Esophagus muscularis mucosa (tissue), 4 donors: ENCODE results near the gene MMP23B. TPM values are rescaled to one million over a fixed set of nuclear protein-coding genes. Genes with fewer than 3 reads are reported as not detected.
"Not testable (repeated sequence)": the region's sequence is repeated elsewhere in the genome, so short reads cannot be mapped to it uniquely, and the experiment has no call there.

Experiments
- DNase-seq: peaks from one replicate; pipeline ENCODE4 v3.0.0-alpha.2; 2017; ENCODE audit errors: extremely low spot score
- H3K27ac ChIP-seq, 4 donors: fragments of 200-600 bp; sonication (generic); replicated peaks in 1 of 4; 1 replicate in 3 of 4; 2 replicates in 1 of 4; pipeline ENCODE4 v1.5.1; 2016 to 2019; ENCODE audit warnings: mild to moderate bottlenecking in 1 of 4
- H3K27me3 ChIP-seq, 4 donors: fragments of 200-600 bp; sonication (generic); one replicate each; pipeline versions ENCODE4 v1.5.1 to v1.6.0; 2016 to 2019
- H3K36me3 ChIP-seq, 4 donors: fragments of 200-600 bp; sonication (generic); one replicate each; pipeline ENCODE4 v1.5.1; 2016 to 2019
- H3K4me1 ChIP-seq, 4 donors: fragments of 200-600 bp; sonication (generic); one replicate each; pipeline ENCODE4 v1.5.1; 2016 to 2019
- H3K4me3 ChIP-seq, 4 donors: fragments of 200-600 bp; sonication (generic); 1 replicate in 2 of 4; 2 replicates in 2 of 4; pipeline ENCODE4 v1.5.1; 2016 to 2019; ENCODE audit warnings: mild to moderate bottlenecking in 4 of 4, moderate library complexity in 1 of 4
- H3K9me3 ChIP-seq, 4 donors: fragments of 200-600 bp; sonication (generic); 1 replicate in 3 of 4; 2 replicates in 1 of 4; pipeline ENCODE4 v1.5.1; 2016 to 2019
- EP300 ChIP-seq: sonication (generic); formaldehyde crosslinking; IDR thresholded peaks from one replicate; pipeline ENCODE4 v1.6.1; 2017; ENCODE audit warnings: antibody characterized with exemption
- POLR2A ChIP-seq: fragments of 450-650 bp; IDR thresholded peaks from one replicate; pipeline ENCODE4 v1.6.1; 2017; ENCODE audit warnings: antibody characterized with exemption, moderate library complexity, mild to moderate bottlenecking, low read depth
- POLR2AphosphoS5 ChIP-seq, 2 donors: sonication (generic); formaldehyde crosslinking; IDR thresholded peaks; one replicate each; pipeline ENCODE4 v1.6.1; 2017; ENCODE audit warnings: antibody characterized with exemption in 2 of 2
- WGBS: methylation state at CpG from one replicate; pipeline ENCODE4 v1.1.5; 2018; 5-methylcytosine and 5-hydroxymethylcytosine counted together
- intact Hi-C: fragments of 100-400 bp; cut with DNase I; formaldehyde crosslinking; loops from one replicate; pipeline ENCODE4 v1.15.1; 2023
- total RNA-seq, 4 donors: library from RNA; depleted of rRNA; stranded (reverse); fragments of >200 nt; gene quantifications; one replicate each; pipeline versions ENCODE4 v1.1.0 to v1.2.1, GENCODE V29; 2016
- TF ChIP-seq, protein P1 (sequence below), 3 experiments: fragments of 200-600 bp in 2 of 3; fragments of 450-650 bp in 1 of 3; sonication (generic) in 2 of 3; IDR thresholded peaks; one replicate each; pipeline ENCODE4 v1.5.1; 2017 to 2019; ENCODE audit warnings: antibody characterized with exemption in 3 of 3, mild to moderate bottlenecking in 2 of 3, moderate library complexity in 1 of 3

MMP23B gene
- total RNA-seq, 4 donors from 2014 or later: 3.2 to 19.5 (median 14.0) TPM

DNA sequence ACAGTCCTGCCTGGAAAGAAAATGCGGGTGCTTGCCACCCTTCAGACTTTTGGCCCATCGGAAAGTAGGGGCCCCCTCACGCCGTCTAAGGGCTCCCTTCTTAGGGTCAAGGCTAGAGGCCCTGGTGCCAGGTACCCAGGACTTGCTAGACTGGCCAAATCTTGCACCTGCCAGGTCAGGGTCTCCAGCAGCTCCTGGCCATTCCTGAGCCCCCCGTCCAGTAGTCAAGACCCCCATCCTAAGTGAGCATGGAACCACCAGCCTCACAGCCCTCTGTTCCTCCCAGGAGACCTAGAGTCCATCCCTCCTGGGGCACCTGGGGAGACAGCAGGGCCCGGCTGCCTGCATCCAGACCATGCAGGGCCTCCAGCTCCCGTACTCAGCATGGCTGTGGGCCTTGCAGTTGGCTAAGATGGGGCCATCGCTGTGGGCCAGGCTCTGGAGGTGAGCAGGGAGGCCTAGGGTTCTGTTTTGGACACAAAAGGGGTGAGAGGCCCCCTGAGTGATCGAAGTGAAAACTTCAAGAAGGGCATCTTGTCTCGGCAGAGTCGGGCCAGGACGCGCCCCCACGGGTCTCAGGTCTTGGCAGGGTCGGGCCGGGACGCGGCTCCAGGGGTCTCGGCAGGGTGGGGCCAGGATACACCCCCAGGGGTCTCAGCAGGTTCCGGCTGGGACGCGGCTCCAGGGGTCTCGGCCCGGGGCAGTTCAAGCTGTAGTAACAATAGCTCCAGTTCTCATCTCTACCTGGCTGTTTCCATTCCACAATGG is 38.0 kb upstream of the MMP23B start:
- no peaks in the 10 kb centered on the region for H3K9me3 ChIP-seq
- H3K4me1 ChIP-seq: peaks cover 9 to 20% (median 11%) of the 10 kb centered on the region in 4 donors
- 82% methylated on average over 13 of the region's 24 CpGs for WGBS
- no peak overlapping the region for H3K27ac ChIP-seq
- peaks cover 0 to 44% (median 8%) of the 10 kb centered on the region in 4 donors for H3K27me3 ChIP-seq
- DNase-seq: no peak
- H3K36me3 ChIP-seq: no peaks in the 10 kb centered on the region
- no peak overlapping the region for H3K4me3 ChIP-seq
- TF ChIP-seq POLR2A (no peak), POLR2AphosphoS5 (IDR thresholded peaks at IDR 0.05) (no peak), EP300 (no peak)
- TF ChIP-seq, protein P1, sequence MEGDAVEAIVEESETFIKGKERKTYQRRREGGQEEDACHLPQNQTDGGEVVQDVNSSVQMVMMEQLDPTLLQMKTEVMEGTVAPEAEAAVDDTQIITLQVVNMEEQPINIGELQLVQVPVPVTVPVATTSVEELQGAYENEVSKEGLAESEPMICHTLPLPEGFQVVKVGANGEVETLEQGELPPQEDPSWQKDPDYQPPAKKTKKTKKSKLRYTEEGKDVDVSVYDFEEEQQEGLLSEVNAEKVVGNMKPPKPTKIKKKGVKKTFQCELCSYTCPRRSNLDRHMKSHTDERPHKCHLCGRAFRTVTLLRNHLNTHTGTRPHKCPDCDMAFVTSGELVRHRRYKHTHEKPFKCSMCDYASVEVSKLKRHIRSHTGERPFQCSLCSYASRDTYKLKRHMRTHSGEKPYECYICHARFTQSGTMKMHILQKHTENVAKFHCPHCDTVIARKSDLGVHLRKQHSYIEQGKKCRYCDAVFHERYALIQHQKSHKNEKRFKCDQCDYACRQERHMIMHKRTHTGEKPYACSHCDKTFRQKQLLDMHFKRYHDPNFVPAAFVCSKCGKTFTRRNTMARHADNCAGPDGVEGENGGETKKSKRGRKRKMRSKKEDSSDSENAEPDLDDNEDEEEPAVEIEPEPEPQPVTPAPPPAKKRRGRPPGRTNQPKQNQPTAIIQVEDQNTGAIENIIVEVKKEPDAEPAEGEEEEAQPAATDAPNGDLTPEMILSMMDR (IDR thresholded peaks at IDR 0.05): no peak
- intact Hi-C loops: no loop called here

DNA sequence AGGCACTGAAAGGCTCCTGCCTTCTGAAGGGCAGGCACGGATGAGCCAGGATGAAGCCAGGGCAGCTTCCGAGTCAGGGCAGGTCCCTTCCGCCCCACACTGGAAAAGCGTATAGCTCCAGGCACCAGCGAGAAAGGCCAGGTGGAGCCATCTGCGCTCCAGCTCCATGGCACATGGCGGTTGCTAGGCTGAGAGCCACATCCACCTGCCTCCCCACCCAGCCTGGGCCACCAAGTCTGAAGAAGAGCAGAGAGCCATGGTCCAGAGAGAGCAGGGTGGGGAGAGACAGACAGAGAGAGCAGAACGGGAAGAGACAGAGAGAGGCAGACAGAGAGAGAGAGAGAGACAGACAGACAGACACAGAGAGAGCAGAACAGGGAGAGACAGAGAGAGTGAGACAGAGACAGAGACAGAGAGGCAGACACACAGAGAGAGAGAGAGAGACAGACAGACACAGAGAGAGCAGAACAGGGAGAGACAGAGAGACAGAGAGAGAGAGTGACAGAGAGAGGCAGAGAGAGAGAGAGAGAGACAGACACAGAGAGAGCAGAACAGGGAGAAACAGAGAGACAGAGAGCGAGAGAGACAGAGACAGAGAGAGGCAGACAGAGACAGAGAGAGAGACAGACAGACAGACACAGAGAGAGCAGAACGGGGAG is 37.2 kb upstream of the MMP23B start:
- Histone ChIP-seq H3K36me3 (no peaks in the 10 kb centered on the region), H3K27me3 (peaks cover 0 to 45% (median 10%) of the 10 kb centered on the region in 4 donors), H3K9me3 (no peaks in the 10 kb centered on the region), H3K4me1 (peaks cover 14 to 26% (median 16%) of the 10 kb centered on the region in 4 donors), H3K4me3 (no peak overlapping the region), H3K27ac (no peak overlapping the region)
- no peak for DNase-seq
- intact Hi-C loops: no loop called here
- 62% methylated on average over 10 of the region's 10 CpGs for WGBS
- no peak for TF ChIP-seq EP300

DNA sequence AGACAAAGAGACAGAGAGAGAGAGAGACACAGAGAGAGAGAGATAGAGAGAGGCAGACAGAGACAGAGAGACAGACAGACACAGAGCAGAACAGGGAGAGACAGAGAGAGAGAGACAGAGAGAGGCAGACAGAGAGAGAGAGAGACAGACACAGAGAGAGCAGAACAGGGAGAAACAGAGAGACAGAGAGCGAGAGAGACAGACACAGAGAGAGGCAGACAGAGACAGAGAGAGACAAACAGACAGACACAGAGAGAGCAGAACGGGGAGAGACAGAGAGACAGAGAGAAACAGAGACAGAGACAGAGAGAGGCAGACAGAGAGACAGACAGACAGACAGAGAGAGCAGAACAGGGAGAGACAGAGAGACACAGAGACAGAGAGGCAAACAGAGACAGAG is 36.6 kb upstream of the MMP23B start:
- WGBS: 79% methylated on average over 2 of the region's 2 CpGs
- H3K4me1 ChIP-seq: peaks cover 17 to 30% (median 19%) of the 10 kb centered on the region in 4 donors
- peaks cover 0 to 43% (median 12%) of the 10 kb centered on the region in 4 donors for H3K27me3 ChIP-seq
- H3K36me3 ChIP-seq, DNase-seq, H3K27ac ChIP-seq, intact Hi-C loops, H3K9me3 ChIP-seq, H3K4me3 ChIP-seq: not testable (repeated sequence)

DNA sequence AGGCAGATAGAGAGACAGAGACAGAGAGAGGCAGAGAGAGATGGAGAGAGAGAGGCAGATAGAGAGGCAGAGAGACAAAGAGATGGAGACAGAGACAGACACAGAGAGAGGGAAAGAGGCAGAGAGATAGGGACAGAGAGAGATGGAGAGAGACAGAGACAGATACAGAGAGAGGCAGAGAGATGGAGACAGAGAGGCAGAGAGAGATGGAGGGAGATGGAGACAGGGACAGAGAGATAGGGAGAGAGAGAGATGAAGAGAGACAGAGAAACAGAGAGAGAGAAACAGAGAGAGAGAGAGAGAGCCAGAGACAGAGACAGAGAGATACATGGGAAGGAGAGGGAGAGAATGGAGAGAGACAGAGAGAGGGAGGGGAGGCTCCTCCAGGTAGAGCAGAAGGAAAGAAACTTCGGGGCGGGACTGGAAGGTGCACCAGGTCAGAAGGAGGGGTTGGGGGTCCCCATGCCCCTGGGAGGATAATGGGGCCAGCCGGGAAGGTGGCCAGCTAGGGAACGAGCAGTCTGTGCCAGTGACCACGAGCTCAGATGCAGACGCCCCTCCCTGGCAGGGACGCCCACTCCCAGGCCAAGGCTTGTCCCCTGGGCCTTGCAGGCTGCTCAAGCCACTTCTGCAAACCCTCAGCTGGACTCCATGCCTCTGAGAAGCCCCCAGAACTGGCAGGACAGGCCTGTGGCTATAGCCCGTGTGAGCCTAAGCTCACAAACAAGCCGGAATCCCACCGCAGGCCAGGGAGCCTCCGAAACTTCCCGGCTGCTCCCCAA is 35.3 kb upstream of the MMP23B start:
- Histone ChIP-seq H3K4me1 (peaks cover 19 to 38% (median 25%) of the 10 kb centered on the region in 4 donors), H3K36me3 (no peaks in the 10 kb centered on the region), H3K9me3 (no peaks in the 10 kb centered on the region), H3K4me3 (no peak overlapping the region), H3K27ac (no peak overlapping the region), H3K27me3 (peaks cover 0 to 55% (median 25%) of the 10 kb centered on the region in 4 donors)
- 24% methylated on average over 7 of the region's 12 CpGs for WGBS
- intact Hi-C loops: no loop called here
- TF ChIP-seq POLR2AphosphoS5 (IDR thresholded peaks at IDR 0.05) (no peak), EP300 (no peak), POLR2A (no peak)
- TF ChIP-seq, protein P1 (IDR thresholded peaks at IDR 0.05): no peak
- no peak for DNase-seq

GRCh38 chr1:1597275-1597930 is 34.6 kb upstream of the MMP23B start:
- no peak overlapping the region for H3K27ac ChIP-seq
- no peaks in the 10 kb centered on the region for H3K9me3 ChIP-seq
- TF ChIP-seq POLR2A (no peak), POLR2AphosphoS5 (IDR thresholded peaks at IDR 0.05) (no peak), EP300 (no peak)
- TF ChIP-seq, protein P1 (IDR thresholded peaks at IDR 0.05): no peak
- WGBS: 40% methylated on average over 4 of the region's 16 CpGs
- no peak overlapping the region for H3K4me3 ChIP-seq
- no peaks in the 10 kb centered on the region for H3K36me3 ChIP-seq
- peaks cover 19 to 38% (median 25%) of the 10 kb centered on the region in 4 donors for H3K4me1 ChIP-seq
- intact Hi-C loops: no loop called here
- peaks cover 0 to 62% (median 25%) of the 10 kb centered on the region in 4 donors for H3K27me3 ChIP-seq
- no peak for DNase-seq
